Transverse colon (tissue), 4 donors: ENCODE results near the gene TMEM87A. TPM values are rescaled to one million over a fixed set of nuclear protein-coding genes. Genes with fewer than 3 reads are reported as not detected.

Experiments
- DNase-seq: peaks from one replicate; pipeline ENCODE4 v3.0.0-alpha.2; 2019
- H3K27ac ChIP-seq, 4 donors: fragments of 200-600 bp; sonication (generic); 2 replicates each; pipeline ENCODE4 v1.5.1; 2016 to 2018; ENCODE audit warnings: inconsistent platforms in 4 of 4
- H3K27me3 ChIP-seq: fragments of 200-600 bp; sonication (generic); 2 replicates; pipeline ENCODE4 v1.5.1; 2017; ENCODE audit warnings: inconsistent platforms
- H3K36me3 ChIP-seq, 4 donors: fragments of 200-600 bp; sonication (generic); 2 replicates each; pipeline ENCODE4 v1.5.1; 2017 to 2019; ENCODE audit warnings: inconsistent platforms in 4 of 4
- H3K4me1 ChIP-seq, 4 donors: fragments of 200-600 bp; sonication (generic); 2 replicates each; pipeline ENCODE4 v1.5.1; 2017 to 2020; ENCODE audit warnings: inconsistent platforms in 4 of 4
- H3K4me3 ChIP-seq, 4 donors: fragments of 200-600 bp; sonication (generic); 1 replicate in 1 of 4; 2 replicates in 3 of 4; pipeline versions ENCODE4 v1.5.1 to v1.6.1; 2017 to 2019; ENCODE audit warnings: inconsistent platforms in 4 of 4
- H3K9me3 ChIP-seq, 2 donors: fragments of 200-600 bp; sonication (generic); 2 replicates each; pipeline ENCODE4 v1.5.1; 2017 to 2019; ENCODE audit warnings: inconsistent platforms in 2 of 2
- EP300 ChIP-seq: sonication (generic); formaldehyde crosslinking; IDR thresholded peaks from one replicate; pipeline ENCODE4 v1.6.1; 2017; ENCODE audit warnings: antibody characterized with exemption, low read depth
- POLR2A ChIP-seq: fragments of 450-650 bp; IDR thresholded peaks from one replicate; pipeline ENCODE4 v1.6.1; 2016; ENCODE audit warnings: antibody characterized with exemption, mild to moderate bottlenecking, moderate library complexity
- POLR2AphosphoS5 ChIP-seq, 3 donors: sonication (generic); formaldehyde crosslinking; IDR thresholded peaks; one replicate each; pipeline ENCODE4 v1.6.1; 2016; ENCODE audit warnings: antibody characterized with exemption in 3 of 3
- WGBS, 2 donors: methylation state at CpG; one replicate each; pipeline ENCODE4 v1.1.5; 2018; ENCODE audit warnings: low coverage in 1 of 2; 5-methylcytosine and 5-hydroxymethylcytosine counted together
- in situ Hi-C, 4 donors: fragments of 200-750 bp; cut with MboI; loops; one replicate each; pipeline versions ENCODE4 v1.15.0 to v1.15.1; 2017; ENCODE audit warnings: low sequenced_read_pairs in 3 of 4, low pct_ligation_motif_present in 1 of 4, low pct_unique_long_range_greater_than_20kb in 1 of 4
- intact Hi-C: fragments of 100-400 bp; cut with DNase I; formaldehyde crosslinking; loops from one replicate; pipeline ENCODE4 v1.15.1; 2023; ENCODE audit warnings: low total_unique reads
- total RNA-seq, 4 donors: library from RNA; depleted of rRNA; stranded (reverse); fragments of >200 nt; gene quantifications; one replicate each; pipeline ENCODE4 v1.1.0, GENCODE V29; 2016
- TF ChIP-seq, protein P1 (sequence below), 5 experiments: fragments of 200-600 bp in 3 of 5; fragments of 450-650 bp in 2 of 5; sonication (generic) in 3 of 5; IDR thresholded peaks; 1 replicate in 2 of 5; 2 replicates in 3 of 5; pipeline ENCODE4 v1.5.1; 2016 to 2017; ENCODE audit warnings: antibody characterized with exemption in 5 of 5, inconsistent platforms in 3 of 5, mild to moderate bottlenecking in 2 of 5, moderate library complexity in 1 of 5

Gene TMEM87A
- total RNA-seq, 4 donors from 2014 or later, result 93.1 to 110 (median 107) TPM

DNA sequence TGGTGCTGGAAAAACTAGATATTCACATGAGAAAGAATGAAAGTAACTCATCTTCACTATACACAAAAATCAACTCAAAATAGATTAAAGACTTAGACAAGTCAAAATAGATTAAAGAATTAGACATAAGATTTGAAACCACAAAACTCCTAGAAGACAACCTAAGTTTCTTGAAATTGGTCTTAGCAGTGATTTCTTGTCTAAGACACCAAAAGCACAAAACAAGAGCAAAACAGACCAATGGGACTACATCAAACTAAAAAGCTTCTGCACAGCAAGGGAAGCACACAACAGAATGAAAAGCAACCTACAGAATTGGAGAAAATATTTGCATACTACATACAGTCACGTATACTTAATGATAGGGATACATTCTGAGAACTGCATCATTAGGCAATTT, 58.6 kb downstream of the TMEM87A start:
- Histone ChIP-seq H3K36me3 (peaks cover 0 to 78% (median 33%) of the 10 kb centered on the region in 4 donors), H3K27me3 (no peaks in the 10 kb centered on the region), H3K4me1 (no peaks in the 10 kb centered on the region), H3K27ac (no peak overlapping the region), H3K4me3 (no peak overlapping the region), H3K9me3 (no peaks in the 10 kb centered on the region)
- in situ Hi-C loops, result no loop called here
- intact Hi-C loops, result no loop called here
- TF ChIP-seq POLR2AphosphoS5 (IDR thresholded peaks at IDR 0.05) (no peak), POLR2A (no peak), EP300 (no peak)
- TF ChIP-seq, protein P1, sequence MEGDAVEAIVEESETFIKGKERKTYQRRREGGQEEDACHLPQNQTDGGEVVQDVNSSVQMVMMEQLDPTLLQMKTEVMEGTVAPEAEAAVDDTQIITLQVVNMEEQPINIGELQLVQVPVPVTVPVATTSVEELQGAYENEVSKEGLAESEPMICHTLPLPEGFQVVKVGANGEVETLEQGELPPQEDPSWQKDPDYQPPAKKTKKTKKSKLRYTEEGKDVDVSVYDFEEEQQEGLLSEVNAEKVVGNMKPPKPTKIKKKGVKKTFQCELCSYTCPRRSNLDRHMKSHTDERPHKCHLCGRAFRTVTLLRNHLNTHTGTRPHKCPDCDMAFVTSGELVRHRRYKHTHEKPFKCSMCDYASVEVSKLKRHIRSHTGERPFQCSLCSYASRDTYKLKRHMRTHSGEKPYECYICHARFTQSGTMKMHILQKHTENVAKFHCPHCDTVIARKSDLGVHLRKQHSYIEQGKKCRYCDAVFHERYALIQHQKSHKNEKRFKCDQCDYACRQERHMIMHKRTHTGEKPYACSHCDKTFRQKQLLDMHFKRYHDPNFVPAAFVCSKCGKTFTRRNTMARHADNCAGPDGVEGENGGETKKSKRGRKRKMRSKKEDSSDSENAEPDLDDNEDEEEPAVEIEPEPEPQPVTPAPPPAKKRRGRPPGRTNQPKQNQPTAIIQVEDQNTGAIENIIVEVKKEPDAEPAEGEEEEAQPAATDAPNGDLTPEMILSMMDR (IDR thresholded peaks at IDR 0.05), result no peak
- WGBS, 2 donors, result 91 to 100% methylated on average over 1 of the region's 1 CpG
- no peak for DNase-seq

DNA sequence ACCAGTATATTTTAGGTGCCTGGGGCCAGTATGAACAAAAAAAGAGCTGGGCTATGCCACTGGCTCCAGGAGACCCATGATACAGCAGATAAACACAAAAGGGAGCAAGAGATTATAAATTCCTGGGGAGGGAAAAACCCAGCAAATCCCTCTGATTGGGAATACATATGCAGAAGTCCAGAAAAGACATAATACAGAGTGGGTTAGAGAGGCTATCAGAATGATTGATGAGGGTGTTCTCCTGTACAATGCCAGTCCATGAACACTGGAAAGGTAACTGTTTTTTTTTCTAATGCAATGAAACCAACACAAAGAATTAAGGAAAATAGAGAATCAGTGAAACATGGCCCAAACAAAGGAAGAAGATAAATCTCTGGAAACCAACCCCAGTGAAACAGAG, 59.7 kb downstream of the TMEM87A start:
- intact Hi-C loops (no loop called here), in situ Hi-C loops (no loop called here)
- TF ChIP-seq, protein P1 (IDR thresholded peaks at IDR 0.05), result no peak
- TF ChIP-seq POLR2A (no peak), POLR2AphosphoS5 (IDR thresholded peaks at IDR 0.05) (no peak), EP300 (no peak)
- H3K9me3 ChIP-seq, result no peaks in the 10 kb centered on the region
- H3K27ac ChIP-seq, result no peak overlapping the region
- DNase-seq, result no peak
- no peaks in the 10 kb centered on the region for H3K27me3 ChIP-seq
- peaks cover 0 to 67% (median 28%) of the 10 kb centered on the region in 4 donors for H3K36me3 ChIP-seq
- peaks cover 0 to 2% (median 0%) of the 10 kb centered on the region in 4 donors for H3K4me1 ChIP-seq
- H3K4me3 ChIP-seq, result no peak overlapping the region

DNA sequence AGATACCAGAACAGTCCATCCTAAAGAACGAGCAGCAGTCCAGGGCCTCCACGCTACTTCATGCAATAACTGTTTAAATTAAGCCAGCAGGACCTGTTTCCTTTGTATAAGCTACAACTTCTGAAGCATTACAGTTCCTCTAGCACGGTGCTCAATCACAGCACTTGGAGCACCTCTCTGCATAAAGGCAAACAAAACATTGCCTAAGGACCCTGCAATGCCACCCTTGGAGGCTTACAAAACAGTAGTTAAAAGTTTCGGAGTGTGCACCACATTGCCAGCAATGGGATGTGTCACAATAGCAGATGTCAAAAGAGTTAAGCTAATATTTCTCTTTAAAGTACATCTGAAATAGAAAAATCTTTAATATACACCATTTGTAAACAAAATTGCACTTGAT, 62.5 kb downstream of the TMEM87A start:
- H3K9me3 ChIP-seq, result no peaks in the 10 kb centered on the region
- no peak overlapping the region for H3K27ac ChIP-seq
- H3K4me3 ChIP-seq, result no peak overlapping the region
- peaks cover 0 to 43% (median 20%) of the 10 kb centered on the region in 4 donors for H3K36me3 ChIP-seq
- no peaks in the 10 kb centered on the region for H3K27me3 ChIP-seq
- in situ Hi-C loops (no loop called here), intact Hi-C loops (no loop called here)
- peaks cover 0 to 21% (median 10%) of the 10 kb centered on the region in 4 donors for H3K4me1 ChIP-seq
- TF ChIP-seq POLR2A (no peak), EP300 (no peak)
- TF ChIP-seq, protein P1 (IDR thresholded peaks at IDR 0.05), result no peak
- DNase-seq, result no peak
- WGBS, 2 donors, result 85 to 89% methylated on average over 4 of the region's 4 CpGs

DNA sequence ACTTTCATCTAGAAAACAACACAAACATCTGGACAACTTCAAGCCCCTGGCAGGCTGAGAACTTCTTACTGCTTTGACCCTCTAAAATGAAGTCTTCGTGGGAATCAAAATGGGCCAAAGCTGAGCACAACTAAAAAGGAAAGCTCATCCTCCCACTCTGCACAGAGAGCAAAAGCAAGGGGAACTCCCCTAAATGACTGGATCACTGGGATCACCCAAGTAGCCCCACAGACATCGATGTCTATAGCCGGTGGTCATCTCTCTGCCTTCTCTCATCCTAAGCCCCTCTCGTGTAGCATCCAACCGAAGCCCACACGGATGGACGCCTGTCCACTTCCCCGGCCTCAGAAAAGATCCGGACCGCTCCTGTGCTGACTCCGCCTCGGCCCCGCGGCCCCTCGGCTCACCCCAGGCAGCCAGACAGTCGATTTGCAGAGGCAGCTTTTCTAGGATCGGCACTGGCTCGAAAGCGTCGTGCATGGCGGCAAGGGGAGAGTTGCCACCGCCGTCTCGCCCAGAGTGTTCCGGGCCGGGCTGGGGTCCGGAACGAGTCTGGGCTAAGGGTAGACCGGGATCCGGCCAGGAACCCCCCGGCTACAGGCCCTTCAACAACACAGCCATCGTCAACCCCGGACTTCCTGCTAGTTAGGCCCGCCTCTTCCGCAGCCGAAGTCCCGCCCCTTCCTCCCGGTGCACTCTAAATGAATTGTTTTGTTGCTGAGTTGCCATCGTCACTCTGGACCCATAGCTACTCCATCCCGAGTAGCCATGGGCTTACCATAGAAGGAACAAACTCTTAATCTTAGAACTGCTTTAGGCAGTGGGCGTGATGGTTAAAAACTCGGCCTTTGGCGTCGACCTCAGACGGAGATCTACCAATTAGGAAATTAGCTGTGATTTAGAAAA, 65.3 kb downstream of the TMEM87A start, which contains the start of gene VPS39:
Gene VPS39, minus strand, starts transcription at position 631 of the 906 bp plus-strand sequence. Its CDS starts 151 bp downstream, at position 480.
- intact Hi-C loops, result no loop called here
- 2% methylated on average over 41 of the region's 45 CpGs; no CpG with 5 or more reads in 1 of the 2 donors for WGBS, 2 donors
- in situ Hi-C loops, result no loop called here

More for the DNA sequence above, 65.3 kb downstream of the TMEM87A start, which contains the start of gene VPS39:
- H3K27ac ChIP-seq, result peak within 1 kb of the TSS; percentile 81 to 92 (median 84)
- peaks cover 0 to 24% (median 14%) of the 10 kb centered on the region in 4 donors for H3K36me3 ChIP-seq
- peak within 1 kb of the TSS; percentile 64 to 98 (median 76) for H3K4me3 ChIP-seq
- DNase-seq, result peak; percentile 86
- H3K9me3 ChIP-seq, result no peaks in the 10 kb centered on the region
- peaks cover 0 to 28% (median 10%) of the 10 kb centered on the region in 4 donors for H3K4me1 ChIP-seq
- TF ChIP-seq POLR2AphosphoS5 (IDR thresholded peaks at IDR 0.05) (peak; percentile 31 to 87 (median 85)), EP300 (no peak), POLR2A (peak; percentile 76)
- TF ChIP-seq, protein P1 (IDR thresholded peaks at IDR 0.05), result no peak
- H3K27me3 ChIP-seq, result no peaks in the 10 kb centered on the region
